HG03175 (cell line): ENCODE data around the gene MAPK8IP1.

Experiments
- ATAC-seq: cut with Tn5 transposase; IDR thresholded peaks from one replicate; pipeline ENCODE4 v1.9.1; 2021; ENCODE audit warnings: mild to moderate bottlenecking, moderate library complexity; ENCODE audit not compliant: unreplicated experiment

Gene MAPK8IP1

DNA sequence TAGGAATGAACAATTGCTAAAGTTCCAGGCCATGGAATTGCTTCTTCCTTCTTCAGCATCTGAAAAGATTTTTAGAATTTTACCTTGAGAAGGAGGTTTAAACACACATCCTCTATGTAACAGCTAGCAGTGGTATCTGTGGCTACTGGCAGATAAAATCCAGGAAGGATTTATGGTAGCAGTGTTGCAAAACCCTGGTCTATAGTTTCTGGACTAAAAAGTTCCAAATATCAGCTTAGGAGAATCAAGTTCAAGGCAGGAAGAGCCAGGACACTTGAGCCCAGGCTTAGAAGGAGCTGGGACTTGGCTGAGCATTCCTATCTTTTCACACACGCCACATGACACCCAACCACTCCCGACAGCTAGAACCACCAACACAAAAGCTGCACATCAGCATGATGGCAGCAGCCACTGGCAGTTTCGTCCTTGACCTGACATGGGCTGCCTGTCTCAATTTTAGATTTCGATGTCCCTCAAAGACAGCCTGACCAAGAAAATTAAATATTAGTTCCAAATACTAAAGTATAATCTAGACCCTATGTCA, 51.1 kb downstream of the MAPK8IP1 start:
- ATAC-seq, result no peak

DNA sequence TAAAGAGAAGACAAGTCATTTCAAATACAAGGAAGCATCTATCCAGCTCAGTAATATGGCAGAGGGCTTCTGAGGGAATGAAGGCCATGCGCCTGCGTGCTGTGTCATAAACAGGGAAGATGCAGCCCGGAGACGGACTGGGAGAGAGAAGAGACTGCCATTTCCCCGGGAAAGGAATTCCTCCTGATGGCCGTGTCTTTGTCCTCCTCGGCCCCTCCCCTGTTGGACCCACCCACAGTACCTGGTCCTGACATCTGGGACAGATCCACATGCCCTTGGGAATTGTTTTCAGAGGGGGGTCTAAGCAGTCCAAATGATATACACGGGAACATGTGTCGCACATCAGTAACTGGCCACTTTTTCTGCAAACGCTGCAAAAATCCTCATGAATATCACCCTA, 52.5 kb downstream of the MAPK8IP1 start:
- ATAC-seq, result no peak

DNA sequence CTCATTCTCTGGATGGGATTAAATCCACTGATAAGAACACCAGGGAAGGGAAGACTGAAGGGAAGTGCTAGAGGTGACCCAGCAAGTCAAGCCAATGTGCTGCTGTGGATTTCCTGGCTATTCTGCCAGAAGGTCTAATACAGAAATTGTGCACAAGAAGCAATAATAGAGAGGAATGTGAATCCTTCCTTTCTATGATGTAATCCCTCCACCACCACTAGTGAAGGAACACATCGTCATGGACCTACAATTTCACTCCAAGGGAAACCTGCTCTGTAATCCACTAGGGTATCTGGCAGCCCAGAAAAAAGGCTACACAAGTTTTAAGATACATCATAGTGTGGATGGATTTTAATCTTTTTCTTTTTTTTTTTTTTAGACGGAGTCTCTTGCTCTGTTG, 54.4 kb downstream of the MAPK8IP1 start:
- ATAC-seq, result no peak

DNA sequence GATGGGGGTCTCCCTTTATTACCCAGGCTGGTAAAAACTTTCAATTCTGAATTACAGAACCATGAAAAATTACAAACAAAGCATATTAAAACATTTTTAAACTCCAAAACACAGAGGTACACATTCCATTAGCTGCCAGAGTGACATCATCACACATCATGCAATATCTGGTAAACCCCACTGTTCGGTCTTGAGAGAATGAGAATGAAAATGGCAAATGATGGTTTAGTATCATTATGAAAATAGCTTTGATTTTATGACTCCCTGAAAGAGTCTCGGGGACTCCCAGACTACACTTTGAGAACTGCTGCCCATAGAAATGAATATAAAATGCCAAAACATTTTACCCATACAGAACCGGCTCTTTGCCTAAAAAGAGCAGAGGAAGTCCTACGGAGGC, 55.8 kb downstream of the MAPK8IP1 start:
- ATAC-seq, result no peak

DNA sequence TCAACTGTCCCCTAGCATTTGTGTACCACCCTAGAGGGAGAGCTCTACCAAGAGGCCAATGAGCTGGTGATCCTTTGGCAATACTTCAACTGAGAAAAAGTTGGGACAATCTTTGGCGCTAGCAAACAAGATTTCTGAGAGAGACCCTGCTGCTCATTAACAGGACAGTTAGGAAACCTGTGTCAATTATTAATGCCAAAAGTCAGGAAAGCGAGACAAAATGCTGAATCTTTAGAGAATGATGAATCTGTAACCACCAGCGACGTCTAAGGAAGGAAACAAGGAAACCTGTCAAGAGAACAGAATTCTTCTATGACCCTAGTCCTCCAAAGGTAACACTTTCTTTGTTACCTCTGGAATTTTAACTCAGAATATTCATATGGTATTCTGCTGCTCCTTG, 56.9 kb downstream of the MAPK8IP1 start:
- no peak for ATAC-seq

DNA sequence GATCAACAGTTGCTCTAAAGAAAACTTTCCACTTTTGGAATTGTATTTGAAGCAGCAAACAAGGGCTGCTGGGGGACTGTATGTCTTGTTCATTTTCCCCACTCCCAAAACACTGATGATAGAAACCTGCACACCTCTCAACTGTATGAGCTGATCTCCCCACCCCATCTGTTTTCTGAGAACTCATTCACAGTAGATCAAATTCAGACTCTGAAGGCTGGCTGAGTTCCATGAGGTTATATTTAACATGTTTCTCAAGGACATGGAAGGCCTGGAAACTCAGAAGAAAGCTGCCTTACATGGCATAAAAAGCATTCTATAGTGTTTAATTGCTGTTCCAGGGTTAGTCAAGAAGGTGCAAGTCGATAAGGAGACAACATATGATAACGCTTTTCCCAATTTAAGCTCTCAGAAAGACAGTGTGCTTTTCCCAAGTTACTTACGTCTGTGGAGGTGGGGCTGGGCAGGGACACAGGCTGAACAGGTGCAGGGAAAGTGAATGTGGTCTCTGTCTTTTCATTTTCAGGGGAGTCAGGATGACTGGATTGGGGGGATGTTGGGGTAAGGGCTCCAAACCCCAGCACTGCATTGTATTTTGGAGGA, 60.0 kb downstream of the MAPK8IP1 start:
- ATAC-seq, result no peak

DNA sequence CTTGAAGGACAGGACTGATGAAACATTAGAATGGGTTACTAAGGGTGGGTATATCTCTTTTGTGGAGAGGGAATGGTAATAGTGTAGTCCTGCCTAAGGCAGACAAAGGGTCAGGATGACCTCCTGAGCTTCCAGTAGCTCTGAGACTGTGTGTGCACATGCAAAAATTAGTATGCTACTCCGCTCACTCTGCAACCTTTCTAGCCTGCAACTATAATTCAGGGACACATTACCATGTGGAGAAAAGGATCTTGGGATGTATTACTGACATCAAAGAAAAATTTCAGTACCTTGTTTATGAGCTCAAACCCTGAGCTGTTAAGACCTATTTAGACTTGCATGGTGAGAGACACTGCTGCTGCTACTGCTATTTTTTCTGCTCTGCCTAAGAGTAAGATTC, 62.4 kb downstream of the MAPK8IP1 start:
- no peak for ATAC-seq

DNA sequence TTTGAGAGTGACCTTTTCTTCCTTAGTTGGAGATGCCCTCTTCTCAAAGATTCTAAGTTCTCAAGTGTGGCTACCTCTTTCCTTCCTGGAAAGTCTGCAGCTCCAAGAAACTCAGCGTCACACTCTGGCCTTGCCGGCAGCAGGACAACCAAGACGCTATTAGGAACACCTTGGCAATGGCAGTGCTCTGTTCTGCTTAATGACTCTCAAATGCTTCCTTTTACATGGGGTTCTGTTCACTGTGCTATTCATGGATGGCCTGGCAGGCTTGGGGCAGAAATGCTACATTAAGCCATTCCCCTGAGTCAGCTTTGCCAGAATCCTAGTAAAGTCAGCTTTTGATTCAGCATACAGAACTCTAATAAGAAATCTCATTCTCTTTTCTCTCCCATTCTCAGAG, 62.9 kb downstream of the MAPK8IP1 start:
- no peak for ATAC-seq

DNA sequence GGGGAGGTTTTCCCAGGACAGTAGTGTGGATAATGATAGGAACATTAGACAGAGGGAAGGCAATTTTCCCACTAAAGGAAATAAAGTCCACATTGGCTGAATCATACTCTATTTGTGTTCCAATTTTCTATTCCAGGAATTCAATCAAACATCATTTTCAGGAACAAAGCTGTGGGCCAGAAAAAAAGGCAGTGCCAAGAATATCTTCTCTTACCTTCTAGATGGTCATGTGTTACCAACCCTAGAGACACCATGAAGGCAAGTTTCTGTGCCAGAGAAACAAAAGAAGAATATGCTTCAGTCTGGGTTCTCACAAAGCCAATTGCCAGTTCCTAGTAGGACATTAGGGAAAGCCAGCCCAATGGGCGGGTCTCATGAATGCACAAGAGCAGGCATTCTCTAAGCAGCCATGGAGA, 64.5 kb downstream of the MAPK8IP1 start:
- ATAC-seq, result no peak
